Islet precursor cell (in vitro differentiated cells): ENCODE measurements around the gene TXN2.

Experiments
- DNase-seq: peaks from one replicate; pipeline ENCODE4 v3.0.0-alpha.2; 2018

The TXN2 gene

DNA sequence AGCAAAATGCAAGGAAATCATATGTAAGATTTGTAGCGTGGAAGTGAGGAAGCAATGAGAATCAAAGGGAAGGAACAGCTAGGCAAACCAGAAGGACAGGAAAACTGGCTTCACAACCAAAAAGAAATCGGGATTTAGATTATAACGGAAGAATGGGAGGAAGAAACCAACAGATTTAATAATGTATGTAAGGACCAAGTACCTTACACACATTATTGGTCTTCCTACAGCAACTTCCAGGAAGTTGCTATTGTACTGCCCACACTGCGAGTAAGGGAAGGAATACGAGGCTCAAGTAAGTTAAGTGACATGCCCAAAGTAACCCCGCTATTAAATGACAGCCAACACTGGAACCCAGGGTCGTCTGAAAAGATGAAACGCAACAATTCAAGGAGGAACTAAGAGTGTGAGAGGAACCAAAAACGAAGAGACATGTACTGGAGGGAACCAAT lies 473 bp downstream of the TXN2 start:
- no peak for DNase-seq

DNA sequence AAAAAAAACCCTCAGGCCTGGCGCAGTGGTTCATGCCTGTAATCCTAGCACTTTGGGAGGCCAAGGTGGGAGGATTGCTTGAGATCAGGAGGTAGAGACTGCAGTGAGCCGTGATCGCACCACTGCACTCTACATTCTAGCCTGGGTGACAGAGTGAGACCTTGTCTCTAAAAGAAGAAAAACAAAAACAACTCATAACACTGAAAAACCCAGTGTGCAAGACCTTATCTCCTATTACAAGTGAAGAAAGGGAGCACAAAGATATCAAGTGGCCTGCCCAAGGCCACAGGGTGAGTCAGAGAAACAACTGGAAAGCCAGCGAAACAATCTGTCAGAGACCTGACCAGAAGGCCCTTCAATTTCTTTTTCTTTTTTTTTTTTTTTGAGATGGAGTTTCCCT lies 2.5 kb downstream of the TXN2 start:
- DNase-seq, result no peak

DNA sequence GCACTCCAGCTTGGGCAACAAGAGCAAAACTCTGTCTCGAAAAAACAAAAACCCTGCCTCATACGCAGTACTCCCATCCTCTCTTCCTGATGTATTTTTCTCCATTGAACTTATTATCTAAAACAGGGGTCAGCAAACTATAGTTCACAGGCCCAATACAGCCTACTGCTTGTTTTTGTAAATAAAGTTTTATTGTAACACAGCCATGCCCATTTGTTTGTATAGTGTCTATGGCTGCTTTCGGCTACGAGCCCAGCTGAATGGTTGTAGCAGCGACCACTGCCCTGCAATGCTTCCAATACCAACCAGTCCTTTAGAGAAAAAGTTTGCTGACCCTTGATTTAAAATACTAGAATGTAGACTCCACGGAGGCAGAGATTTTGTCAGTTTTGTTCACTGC lies 6.1 kb downstream of the TXN2 start:
- DNase-seq, result no peak

DNA sequence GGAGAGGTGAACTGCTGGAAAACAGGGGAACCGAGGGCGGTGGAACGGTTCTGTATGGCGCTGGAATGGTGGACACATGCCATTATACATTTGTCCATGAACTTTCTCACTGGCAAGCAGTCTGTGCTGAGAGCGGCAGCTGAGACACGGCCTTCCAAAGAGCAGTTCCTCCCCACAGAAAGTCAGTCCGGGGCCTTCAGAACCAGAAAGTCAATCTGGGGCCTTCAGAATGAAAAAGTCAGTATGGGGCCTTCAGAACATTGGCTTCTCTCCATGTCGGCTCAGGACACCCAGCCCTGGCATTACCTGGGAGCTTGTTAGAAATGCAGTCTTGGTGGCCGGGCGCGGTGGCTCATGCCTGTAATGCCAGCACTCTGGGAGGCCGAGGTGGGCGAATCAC lies 8.8 kb downstream of the TXN2 start:
- no peak for DNase-seq

DNA sequence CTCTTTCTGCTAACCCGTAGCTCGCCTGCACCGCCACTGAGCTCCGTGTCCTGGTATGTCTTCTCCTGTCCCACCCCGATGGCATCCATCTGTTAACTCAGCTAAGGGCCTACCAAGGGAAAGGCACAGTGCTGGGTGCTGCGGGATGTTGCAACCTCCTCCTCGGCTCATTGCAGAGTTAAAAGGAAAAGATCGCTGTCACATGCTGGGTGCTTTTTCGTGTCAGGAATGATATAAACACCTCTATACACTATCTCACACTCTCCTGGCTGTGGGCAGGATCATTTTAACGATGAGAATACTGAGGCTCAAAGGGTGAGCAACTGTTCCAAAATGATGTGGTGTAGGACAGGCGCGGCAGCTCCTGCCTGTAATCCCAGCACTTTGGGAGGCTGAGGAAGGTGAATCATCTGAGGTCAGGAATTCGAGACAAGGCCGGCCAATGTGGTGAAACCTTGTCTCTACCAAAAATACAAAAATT lies 10.1 kb downstream of the TXN2 start:
- DNase-seq, result no peak

DNA sequence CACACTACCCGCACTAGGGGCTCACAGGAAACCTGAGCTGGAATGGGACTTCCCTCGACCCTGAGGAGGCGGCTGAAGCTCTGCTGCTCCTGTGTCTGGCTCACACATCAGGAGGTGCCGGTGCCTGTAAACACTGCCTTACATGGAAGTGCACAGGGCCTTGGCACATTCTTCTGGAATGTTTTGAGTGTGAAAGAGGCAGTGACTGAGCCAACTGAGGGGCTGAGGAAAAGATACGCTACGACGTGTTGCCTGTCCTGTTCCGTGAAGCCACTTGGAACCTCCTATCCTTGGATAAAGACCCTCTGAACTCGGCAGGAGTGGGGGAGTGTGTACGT lies 10.5 kb downstream of the TXN2 start:
- DNase-seq, result peak; percentile 74

DNA sequence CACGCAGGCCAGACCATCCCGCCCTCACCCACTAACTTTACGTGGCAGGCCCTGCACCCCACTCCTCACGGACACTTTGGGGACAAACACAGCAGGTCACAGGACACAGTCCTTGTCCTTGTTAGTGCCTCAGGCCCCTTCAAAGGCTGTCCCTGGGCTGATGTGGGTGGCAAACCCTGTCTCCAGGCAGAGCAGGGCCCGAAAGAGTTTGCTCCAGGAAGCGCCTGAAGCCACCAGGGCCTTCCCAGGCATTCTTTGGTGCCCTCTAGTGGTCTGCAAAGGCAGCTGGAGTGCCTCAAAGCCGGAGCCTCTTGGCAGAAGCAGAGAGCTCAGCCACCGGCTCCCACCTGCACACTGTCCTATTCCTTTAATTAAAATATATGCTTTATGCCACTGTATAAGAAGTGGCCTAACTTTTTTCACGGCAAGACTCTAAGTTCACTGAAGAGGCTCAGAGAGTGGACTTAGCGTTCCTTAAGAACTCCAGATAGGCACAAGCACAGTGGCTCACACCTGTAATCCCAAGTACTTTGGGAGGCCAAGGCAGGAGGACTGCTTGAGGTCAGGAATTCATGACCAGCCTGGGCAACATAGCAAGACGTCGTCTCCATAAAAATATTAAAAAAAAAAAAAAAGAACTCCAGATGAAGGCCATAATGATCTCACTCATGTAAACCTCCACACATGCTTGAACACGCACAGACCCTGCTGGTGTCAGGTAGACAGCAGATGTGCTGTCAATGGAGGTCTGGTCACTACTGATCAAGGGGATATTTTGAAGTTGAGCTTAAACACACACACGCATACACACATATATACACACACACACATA lies 11.1 kb downstream of the TXN2 start:
- DNase-seq, result peak; percentile 95

DNA sequence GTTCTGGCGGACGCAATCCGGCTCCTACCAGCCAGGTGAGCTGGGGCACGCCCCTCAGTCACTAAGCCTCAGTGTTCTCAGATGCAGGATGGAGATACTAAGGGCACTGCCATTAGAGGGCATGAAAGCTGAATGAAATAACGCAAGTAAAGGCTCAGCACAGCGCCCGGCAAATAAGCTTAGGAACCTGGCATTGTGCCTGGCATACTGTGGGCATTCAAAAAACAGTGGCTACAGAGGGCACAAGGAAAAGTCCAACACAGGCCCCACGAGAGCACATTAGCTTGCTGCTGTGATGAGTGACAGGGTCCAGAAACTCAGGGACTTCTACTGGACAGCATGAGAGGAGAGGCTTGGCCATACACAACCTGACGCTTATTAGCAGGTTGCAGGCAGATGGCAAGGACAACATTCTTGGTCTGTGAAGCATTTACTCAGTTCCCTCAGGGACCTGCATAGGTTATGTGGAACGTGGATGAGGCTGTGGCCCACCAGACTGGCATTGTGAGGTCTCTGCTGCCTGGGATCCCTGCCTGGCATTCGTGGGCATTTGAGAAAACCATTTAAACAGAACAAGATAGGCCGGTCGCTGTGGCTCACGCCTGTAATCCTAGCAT lies 12.2 kb downstream of the TXN2 start:
- DNase-seq, result no peak

DNA sequence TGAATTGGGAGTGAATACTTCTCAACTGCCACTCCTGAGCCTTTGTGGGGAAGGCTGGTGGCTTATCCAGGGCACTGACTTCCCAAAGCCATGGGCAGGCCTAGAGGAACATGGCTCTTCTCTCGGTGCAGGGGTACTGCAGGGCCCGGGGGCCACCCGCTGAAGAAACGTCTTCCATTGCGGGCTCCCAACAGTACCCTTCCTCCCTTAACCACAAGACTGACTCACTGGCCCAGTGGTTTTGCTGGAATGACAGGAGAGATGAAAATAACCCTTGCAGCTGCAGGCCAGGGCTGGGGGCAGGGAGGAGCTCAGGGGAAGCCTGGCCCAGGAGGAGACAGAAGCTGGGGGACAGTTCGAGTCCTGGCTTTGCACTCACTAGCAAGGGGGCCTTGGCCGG lies 13.5 kb downstream of the TXN2 start:
- peak; percentile 94 for DNase-seq

DNA sequence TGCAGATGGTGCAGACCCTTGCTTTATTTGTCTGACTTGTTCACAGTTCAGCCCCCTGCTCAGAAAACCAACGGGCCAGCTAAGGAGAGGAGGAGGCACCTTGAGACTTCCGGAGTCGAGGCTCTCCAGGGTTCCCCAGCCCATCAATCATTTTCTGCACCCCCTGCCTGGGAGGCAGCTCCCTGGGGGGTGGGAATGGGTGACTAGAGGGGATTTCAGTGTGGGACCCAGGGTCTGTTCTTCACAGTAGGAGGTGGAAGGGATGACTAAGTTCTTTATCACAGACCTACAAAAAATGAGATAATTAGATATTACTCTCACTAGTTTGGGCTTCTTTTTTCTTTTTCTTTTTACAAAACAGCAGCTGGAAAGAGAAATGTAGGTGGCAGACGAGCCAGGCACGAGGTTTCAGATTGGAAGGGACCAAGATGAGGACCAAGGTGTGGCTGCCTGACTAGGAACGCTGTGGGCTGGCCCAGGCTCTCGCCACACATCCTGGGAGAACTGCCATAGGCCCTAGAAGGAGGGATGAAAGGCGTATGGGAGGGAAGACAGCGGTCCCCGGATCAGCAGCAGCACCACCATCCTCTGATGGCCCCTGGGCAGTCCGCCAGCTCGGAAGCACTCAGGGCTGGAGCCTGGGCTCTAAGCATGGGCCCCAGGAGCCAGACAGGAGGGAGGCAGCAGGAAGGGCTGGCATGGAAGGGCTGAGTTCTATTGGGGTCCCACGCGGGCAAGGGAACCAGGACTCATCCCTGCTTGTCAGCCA lies 14.2 kb downstream of the TXN2 start:
- DNase-seq, result no peak

DNA sequence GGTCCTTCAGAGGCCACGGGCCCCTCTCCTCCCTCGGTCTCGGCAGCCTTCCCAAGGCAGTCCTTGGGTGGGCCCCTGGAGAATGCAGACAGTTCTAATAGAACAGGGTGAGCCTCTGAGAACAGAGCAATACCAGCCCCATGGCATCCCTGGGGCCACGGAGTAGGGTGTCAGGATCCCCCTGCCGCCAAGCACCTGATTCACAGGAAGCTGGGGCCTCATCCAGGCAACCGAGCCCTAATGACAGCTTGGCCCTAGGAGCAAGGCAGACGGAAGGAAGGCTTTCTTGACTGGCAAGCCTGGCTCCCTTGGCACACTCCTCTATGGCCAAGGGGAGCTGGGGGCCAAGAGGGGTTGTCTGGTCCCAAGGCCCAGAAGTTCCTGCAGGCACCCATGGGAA lies 15.2 kb downstream of the TXN2 start:
- DNase-seq, result no peak

DNA sequence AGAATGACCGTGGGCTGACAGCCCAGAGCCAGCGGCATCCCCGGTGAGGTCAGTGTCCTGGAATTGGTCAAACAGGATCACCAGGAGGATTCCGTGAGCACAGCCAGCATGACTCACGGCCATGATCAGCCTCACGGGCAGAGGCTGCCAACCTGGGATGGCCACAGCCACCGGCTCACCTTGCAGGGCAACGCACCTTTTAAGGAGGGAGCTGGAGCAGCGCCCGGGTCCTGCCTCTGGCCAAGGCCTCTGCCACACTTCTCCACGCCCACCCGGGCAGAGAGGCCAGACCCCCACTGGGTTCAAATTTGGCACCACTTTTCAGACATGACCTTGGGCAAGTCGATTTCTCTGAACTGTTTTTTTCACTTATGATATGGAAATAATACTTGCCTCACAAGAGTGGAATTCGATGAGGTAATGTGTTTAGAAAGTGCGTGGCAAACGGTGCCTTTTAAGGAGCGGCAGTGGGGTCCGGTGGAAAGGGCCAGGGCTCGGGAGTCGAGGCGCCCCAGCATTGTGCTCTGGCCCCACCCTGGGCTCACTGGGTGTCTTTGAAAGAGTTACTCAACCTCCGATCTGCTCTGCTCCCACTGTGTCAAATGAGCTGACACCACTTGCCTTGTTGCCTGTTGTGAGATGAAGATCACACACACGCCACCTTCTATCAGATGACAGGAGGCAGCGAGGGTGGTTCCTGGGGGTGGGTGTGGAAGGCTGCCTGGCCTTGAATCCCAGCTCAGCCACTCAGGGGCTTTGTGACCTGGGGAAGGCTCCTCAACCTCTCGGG lies 16.0 kb downstream of the TXN2 start:
- DNase-seq, result peak; percentile 84

DNA sequence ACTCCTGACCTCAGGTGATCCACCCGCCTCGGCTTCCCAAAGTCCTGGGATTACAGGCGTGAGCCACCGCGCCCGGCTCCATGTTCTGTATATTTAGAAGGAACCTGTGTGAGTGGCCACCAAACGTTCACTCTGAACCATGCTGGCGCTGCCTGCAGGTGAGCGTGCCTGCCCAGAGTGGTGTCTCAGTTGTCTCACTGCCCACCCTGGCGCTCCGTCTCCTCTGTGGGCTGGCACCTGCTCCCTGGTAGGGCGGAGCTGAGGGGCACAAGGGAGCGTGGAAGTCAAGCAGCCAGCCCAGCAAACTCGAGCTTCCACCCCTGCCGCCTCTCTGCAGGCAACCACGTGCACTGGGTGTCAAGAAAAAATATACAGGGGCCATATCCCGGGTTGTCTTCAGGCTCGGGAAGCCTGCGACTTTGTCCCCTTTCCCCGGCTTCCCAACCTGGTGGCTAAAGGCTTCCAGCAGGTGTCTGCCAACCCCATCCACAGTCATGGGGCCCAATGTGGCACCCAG lies 16.7 kb downstream of the TXN2 start:
- no peak for DNase-seq

DNA sequence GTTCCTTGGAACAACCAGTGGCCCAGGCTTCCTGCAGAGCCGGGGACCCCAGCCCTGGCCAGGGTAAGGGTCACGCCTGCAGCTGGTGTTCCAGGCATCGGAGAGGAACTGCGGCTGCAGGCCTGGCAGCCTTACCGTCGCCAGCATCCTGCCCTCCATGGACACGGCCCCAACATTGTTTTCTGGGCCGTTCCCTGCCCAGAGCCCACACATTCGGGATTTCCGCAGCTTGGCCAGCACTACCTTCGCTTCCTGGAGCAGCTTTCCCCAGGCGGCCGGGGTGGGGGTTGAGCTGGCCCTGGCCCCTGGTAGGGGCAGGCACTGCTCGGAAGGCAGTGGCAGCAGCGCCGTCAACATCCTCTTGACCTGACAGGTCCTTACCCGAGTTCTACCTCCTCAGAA lies 17.7 kb downstream of the TXN2 start:
- no peak for DNase-seq

DNA sequence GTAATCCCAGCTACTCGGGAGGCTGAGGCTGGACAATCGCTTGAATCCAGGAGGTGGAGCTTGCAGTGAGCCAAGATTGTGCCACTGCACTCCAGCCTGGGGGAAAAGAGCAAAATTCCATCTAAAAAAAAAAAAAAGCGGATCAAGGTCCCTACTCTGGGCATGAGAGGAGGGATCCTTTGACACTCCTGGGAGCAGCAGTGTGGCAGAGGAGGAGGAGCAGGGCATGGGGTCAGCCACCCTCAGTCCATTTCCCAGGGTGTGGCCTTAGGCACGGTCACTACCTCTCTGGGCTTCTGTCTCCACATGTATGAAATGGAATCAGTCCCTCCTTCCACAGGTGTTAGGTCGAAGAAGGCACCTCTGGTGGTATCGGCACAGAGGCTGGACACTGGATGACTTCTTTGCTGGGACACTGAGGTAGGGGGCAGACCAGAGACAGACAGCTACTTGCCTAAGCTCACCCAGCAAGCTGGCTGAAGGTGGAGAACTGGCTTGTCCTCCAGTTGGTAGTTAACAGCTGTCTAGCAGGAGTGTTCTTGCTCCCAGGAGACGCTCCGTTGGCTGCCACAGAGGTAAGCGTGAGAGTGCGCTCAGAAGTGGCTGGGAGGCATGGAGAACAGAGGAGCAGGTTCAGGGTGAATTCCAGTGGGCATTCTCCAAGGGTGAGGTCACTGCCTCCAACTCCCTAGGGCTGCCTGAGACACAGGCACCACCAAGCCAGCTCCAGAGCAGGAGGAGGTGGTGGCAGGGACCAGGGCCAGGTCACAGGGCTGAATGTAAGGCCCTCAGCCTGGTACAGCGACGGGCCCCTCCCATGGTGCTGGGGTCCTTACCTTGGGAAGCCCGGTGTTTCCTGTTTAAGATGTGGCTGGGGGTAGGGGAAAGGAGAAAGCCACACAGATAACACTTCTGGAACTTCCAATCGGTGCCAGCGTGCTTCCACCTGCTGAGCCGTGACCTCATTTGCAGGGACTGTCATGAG lies 19.5 kb downstream of the TXN2 start:
- DNase-seq, result peak; percentile 99

DNA sequence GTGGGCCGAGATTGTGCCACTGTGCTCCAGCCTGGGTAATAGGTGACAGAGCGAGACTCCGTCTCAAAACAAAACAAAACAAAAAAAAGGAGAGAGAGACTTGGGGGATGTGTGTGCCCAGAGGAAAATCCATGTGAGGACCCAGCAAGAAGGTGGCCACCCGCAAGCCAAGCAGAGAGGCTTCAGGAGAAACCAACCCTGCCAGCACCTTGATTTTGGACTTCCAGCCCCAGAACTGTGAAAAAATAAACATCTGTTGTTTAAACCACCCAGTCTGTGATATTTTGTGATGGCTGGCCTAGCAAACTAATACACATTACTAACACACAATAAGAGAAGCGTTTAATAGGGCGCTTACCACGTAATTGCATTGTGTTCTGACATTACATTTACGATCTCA lies 21.2 kb downstream of the TXN2 start:
- DNase-seq, result no peak

DNA sequence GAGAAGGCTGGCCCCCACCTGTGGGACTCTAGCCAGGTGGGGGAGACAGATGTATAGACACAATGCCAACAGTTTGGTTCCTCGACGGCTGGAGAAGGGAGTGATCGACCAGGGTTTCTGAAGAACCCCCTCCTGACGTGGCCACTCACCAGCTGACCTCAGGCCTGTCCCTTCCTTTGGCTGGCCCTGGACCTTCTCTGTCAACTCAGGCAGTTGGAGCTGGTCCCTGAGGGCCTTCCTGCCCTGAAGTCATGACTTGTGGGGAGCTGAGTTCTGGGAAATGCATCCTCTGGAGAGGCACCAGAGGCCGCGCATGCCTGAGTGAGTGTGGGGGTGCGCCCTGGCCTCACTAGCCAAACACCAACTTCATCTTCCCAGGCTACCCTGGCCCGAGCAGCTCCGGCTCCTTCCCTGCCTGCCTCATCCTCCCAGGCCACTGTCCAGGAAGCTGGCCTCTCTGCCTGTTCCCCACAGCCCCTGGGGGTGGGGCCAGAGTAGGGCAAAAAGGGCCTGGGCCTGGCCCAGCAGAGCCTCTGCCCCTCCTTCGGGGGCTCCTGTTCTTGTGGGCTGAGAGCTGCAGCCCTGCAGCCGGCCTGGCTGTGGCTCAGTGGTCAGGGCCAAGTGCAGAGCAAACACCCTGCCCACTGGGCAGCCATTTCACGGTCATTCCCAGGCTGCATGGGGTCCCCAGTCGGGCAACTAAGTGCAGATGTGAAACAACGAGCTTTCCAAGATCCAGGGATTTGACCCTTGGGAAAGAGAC lies 23.6 kb downstream of the TXN2 start:
- peak; percentile 77 for DNase-seq

DNA sequence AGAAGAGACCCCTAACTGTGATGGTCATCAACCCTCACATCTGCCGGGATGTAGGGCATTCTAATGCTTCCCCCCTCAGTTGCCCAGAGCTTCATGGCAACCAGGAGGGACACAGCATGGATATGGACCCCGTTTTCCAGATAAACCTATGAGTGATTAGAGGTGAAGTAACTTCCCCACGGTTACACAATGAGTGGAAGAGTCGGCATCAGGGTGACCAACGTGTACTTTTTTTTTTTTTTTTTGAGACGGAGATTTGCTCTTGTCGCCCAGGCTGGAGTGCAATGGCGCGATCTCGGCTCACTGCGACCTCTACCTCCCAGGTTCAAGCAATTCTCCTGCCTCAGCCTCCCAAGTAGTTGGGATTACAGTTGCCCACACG lies 25.0 kb downstream of the TXN2 start:
- no peak for DNase-seq

DNA sequence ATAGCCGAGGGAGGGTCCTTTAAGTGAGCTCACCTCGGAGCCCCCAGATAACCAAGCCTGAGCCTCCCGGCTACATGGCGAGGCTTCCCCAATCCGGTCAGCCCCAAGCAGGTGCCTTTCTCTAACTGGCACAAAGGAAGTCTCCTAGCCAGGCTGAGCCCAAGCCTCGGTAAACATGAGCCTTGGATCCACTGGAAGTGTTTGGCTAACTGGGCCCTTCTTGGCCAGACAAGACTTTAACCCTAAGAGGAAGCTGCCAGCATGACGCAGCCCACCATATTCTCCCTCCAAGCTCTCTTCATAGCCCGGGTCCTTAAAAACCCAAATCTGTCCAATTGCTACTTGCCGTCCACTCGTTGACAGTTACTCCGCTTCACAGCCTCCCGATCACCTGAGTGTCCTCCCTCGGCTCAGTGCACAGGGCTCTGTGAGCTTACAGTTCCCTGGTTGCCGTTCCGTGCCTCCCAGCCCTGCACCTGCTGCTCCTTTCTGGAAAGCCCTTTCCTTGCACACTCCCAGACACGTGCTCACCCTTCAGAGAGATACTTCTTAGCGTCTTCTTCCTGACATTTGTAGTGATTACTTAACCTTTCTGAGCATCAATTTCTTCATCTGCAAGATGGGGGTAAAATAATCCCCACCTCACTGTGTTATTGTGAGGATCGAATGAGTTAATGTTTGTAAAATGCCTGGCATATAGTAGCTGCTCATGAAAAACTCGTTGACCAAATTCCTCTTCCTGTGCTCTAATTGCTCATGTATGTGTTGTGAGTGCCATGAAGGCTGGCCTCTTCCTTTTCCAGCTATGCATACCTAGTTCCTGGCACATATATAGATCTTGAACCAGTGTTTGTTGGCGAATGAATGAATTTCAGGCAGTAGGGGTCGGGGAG lies 25.6 kb downstream of the TXN2 start:
- DNase-seq, result no peak
